CD4-positive, alpha-beta T cell treated with Interferon gamma for 1 hour (primary cell): ENCODE data around the gene EPYC.

Source experiments
- DNase-seq: peaks from one replicate; pipeline ENCODE4 v3.0.0-alpha.2; 2020

The EPYC gene

DNA sequence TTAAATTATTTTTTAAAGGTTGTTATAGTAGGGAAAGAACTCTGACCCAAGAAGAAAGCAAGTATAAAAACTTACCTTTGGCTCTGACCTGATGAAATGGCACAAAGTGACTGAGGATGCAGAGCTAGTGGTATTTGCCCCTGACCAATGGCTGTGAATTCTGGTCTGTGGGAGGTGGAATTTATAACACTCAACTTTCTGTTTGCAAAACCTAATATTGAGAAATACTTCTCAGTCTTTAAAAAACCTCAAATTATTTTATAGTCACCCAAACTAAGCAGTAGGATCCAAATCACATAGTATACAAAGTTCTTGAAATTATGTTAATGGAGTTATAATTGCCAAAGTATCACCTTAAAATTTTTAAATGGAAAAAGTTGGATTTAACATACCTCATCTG is at the start of gene EPYC:
Gene EPYC (minus strand): TSS at position 101 of the 400 bp plus-strand sequence. CDS start 2,407 bp downstream, outside the sequence.
- DNase-seq: no peak

- no peak for DNase-seq
These were observed 49.4 kb upstream of the EPYC start for GRCh38 chr12:91053951-91054715.

GRCh38 chr12:91052026-91052425 is 47.3 kb upstream of the EPYC start:
- no peak for DNase-seq

DNA sequence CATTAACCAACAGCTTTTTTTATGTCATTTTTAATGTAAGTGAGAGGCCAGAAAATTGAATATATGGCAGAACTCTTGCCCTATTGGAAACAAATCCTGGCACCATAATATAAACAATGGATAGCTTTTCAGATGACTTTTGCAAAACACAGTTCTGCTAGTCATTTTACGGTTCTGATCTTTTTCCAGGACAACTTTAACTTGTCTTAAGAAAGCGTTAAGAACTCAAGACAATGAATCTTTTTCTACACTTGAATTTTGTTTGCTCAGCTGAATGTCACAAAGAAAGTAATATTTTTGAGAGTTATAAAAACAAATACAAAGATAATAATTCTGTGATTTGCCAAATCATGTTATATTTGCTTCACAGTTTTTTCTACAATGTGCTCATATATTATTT is 39.8 kb upstream of the EPYC start:
- DNase-seq: no peak

DNA sequence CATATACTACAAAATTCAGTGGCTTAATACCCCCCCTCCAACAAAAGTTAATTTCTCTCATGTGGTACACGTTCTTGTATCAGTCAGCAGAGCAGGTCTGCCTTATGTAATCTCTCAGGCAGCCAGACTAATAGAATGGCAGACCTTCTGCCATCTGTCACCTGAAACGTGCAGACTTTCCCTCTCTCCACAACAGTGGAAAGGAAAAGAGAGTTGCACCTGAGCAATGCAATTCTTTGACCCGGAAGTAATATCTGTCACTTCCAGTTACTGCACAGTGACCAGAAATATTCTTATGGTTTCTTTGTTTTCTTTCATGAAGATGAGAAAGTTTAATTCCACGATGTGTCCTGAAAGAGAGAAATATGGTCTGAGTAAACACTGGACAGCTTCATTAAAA is 38.6 kb upstream of the EPYC start:
- DNase-seq: no peak

DNA sequence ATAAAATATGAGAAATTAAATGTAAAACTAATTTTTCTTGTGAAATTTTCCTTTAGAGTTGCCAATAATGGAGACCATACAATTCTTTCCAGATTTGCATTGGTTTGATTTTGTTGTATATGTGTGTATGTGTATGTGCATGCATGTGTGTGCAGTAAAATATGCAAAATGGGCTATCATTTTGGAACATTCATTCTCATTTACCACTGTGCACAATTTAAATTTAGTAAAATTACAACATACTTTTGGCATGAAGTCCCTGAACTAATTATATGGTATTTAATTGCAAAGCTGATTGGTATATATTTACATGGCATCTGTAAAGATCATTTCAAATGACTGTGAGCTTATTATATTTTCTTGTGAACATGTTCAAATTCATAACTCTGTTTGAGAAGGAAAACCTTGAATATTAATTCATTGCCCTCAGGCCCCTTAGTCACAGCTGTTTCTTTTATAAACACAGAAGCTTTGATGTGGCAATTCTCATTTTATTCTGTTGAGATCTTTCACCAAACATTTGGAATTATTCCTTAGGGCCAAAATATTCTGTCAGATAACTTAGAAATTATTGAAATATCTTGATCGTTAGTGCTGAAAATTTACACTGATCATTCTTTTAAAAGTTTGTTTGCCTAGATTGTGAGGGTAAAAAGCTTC is 35.5 kb upstream of the EPYC start:
- no peak for DNase-seq

DNA sequence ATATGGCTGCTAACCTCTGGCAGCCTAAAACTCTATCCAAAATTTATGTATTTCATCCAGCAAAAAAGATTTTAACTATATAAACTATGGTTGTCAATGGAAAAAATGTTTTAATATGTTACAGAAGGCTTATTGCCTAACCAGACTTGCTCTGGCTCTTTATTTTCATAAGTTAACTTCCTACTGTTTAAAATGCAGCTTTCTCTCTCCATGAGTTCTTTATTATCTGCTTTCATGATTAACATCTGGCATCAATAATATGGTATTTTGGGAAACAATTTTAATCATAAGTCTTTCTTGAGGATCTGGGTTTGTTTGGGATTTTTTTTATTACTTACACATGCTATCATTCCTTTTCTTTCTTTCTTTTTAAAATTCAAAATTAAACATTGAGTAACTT is 32.5 kb upstream of the EPYC start:
- DNase-seq: no peak

- DNase-seq: no peak
These were observed 28.5 kb upstream of the EPYC start for GRCh38 chr12:91033251-91033650.

DNA sequence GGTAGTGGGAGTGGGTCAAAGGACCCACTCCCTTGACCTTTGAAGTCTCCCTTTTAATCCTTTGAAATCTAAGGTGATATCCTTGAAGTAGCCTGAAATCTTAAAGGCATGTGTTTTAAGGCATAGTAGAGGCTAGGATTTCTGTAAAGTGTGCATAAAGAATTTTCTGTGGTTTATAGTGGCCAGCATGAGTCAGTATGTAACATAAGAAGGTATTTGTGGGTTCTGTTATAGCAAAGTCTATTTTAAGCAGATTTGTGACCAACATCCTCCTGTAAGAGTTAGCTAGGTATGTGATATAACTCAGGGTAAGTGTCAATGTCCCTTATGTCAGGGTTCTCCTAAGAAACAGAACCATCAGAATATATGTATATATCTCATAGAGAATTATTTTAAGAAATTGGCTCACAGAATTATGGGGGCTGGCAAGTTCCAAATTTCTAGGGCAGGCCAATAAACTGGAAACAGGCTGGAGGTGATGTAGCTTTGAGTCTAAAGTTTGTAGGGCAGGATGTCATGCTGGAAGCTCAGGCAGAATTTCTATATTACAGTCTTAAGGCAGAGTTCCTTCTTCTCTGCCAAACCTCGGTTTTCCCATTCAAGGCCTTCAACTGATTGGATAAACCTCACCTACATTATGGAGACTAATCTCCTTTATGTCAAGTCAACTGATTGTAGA is 18.7 kb upstream of the EPYC start:
- no peak for DNase-seq

- DNase-seq: no peak
These were observed 16.3 kb upstream of the EPYC start for GRCh38 chr12:91021076-91021475.

DNA sequence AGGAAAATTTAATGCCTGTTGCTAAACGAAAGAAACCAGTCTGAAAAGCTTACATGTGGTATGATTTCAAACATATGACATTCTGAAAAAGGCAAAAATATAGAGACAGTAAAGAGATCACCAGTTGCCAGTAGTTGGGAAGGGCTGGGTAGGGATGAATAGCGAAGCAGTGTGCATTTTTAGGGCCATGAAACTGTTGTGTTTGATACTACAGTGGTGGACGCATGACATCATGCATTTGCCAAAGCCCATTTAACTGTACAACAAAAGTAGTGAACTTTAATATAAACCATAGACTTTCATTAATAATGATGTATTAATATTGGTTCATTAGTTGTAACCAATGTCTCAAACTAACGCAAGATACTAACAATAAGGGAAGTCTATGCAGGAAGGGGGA is 14.7 kb upstream of the EPYC start:
- DNase-seq: no peak

- DNase-seq: no peak
These were observed 12.9 kb upstream of the EPYC start for GRCh38 chr12:91017511-91018263.

- DNase-seq: no peak
These were observed 12.3 kb upstream of the EPYC start for GRCh38 chr12:91017043-91017442.

GRCh38 chr12:91009319-91009950 is 4.7 kb upstream of the EPYC start:
- DNase-seq: no peak

GRCh38 chr12:91007531-91008290 is 2.9 kb upstream of the EPYC start:
- no peak for DNase-seq

DNA sequence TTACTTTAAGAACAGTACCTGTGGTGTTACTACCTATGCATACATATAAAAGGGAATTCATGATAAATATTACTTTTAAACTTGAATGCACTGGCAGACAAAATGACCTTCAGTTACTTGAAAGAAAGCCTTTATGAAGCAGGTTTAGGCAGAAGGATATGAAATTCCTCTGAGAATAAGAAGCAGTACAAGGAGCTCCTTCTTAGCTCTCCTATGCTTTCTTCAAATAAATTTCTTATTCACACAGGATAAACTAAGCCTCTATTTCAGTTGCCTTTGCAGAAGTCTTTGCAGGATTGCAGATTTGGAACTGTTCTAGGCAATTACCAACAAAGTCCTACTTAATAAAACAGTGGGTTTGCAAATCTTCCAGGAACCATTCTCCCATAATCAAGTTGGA is 1.0 kb downstream of the EPYC start:
- DNase-seq: no peak

DNA sequence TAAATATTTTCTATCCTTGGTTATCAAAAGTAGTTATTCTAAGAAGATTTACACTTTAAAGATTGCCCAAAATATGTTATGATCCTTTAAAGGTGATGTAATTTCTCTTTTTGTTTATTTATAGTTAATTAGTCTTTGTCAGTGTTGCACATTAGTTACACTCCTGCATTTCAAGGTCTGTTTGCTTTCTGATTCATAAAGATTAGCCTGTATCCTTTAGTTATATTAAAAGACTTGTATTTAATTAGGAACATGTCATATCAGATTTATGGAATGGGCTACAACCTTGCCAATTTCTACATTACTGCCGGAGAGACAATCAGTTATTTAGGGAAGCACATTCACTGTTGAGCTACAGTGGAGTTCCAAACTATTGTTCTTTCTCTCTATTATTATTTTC is 3.5 kb downstream of the EPYC start:
- DNase-seq: no peak

DNA sequence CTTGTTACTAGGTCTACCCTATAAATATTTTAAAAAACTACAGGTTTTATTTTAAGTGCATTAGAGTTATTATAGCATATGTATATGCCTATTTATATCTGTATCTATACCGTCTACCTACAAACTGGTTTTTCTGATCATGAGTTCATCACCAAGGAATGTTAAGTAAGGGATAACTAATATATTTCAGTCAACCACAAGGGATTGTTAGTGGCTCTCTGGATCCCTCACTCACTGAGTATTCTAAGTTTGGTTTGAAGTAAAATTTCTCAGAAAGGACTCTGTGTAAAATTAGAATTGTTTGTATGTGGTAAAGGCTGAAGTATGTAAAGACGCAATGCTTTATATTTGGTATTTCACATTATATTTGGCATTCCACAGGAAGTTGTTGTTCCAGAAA is 4.8 kb downstream of the EPYC start:
- DNase-seq: no peak

DNA sequence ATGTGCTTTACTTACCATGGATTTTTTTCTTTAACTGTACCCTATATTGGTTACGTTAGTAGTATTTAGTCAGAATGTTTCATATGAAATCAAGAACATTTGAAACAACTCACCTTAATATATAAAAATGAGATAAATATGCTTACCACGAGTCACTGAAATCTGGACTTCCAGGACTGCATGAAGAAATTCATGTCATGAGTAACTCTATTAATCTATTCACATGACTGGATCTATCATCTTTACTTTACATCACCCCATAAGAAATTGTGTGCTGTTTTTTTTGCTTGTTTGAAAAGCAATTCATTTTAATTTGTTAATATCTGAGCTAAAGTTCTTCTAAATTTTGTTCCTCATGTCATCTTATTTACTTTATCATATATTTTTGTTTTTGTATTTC is 5.2 kb downstream of the EPYC start:
- no peak for DNase-seq

GRCh38 chr12:90995010-90995409 is 9.8 kb downstream of the EPYC start:
- DNase-seq: no peak

GRCh38 chr12:90991952-90992465 is 12.8 kb downstream of the EPYC start:
- DNase-seq: no peak

GRCh38 chr12:90990611-90991010 is 14.2 kb downstream of the EPYC start:
- DNase-seq: no peak
